Erythroblast (primary cell): Measurements from ENCODE around the gene DOCK1.

Source experiments
- GATA1 ChIP-seq: IDR thresholded peaks from 2 replicates; pipeline ENCODE4 v1.6.1; 2011; ENCODE audit warnings: low read depth, mild to moderate bottlenecking, control low read depth, low read length, moderate library complexity
- POLR2A ChIP-seq: IDR thresholded peaks from 2 replicates; pipeline ENCODE4 v1.6.1; 2011; ENCODE audit warnings: mild to moderate bottlenecking, low read length

DNA sequence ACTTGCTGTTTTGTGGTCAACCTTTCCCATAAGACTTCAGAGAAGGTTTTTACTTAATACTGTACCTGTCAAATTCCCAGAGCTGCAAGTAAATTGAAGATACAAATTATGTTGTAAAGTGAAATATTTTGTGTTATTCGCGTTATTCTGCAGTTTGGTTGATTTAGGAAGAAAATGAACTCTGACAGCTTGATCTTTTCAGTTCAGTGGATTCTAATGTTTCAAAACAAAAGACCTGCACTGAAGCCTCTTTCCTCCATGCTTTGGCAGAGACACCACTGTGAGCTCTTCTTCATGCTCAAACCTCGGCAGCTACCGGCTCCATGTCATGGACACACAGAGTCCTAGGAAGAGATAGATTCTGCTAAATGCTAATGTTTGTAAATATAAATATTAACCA is 366.8 kb downstream of the DOCK1 start:
- no peak for TF ChIP-seq POLR2A
- TF ChIP-seq GATA1: no peak
